COR-L47 (cell line): ENCODE measurements around the gene PARP1.

Experiments used
- DNase-seq: peaks from one replicate; lab custom pipeline; 2025; lab: John Stamatoyannopoulos, UW

PARP1 gene

DNA sequence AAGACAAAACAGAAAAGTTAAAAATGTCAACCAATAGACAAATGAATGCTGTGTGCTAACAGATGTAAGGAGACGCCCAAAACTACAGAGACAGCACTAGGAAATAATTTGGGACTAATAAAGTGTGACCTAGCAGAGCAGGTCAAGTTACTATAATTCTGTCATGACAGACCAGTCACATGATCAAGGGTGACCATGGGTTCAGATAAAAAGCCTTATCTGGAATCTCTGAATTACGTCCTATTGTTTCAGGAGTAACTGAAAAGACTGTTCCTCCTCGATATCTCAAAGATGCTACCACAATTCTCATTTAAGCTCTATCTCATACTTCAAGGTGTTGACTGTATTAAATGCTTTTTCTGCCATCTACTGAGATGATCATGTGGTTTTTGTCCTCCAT, 31.6 kb downstream of the PARP1 start:
- no peak for DNase-seq

DNA sequence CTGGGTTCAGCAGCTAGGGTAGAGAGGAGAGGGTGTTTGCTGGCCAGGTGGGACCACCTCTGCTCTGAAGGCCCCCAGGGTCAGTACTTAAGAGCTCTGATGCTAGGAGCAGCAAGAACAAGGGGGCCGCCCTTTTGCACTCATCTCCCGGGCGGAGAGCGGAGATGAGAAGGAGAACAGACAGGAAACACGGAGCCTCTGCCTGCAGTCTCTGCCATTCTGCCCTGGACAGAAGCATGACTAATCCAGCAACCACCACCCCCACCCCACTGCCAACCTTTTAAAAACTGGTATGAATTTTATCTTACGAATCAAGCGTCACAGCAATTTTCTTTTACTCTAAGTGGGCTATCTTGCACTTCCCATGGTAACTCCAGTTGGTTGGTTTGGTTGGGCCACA, 34.5 kb downstream of the PARP1 start:
- no peak for DNase-seq

DNA sequence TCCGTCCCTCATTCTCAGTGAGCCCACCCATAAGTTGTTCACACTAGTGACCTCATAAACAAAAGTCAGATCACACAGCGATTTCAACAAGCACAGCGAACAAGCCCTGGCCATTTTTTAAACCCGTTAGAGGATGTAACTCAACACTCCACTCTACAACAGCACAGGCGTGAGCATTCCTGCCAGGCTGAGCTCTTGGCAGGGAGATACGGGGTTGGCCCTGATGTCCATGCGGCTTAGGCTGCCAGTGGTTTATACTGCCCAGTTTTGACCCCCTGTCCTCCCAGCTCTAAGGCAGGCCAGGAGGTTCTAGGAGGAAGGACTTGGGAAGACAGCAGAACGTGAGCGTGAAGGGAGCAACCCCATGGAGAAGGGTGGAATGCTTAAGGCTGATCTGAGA, 35.0 kb downstream of the PARP1 start:
- DNase-seq, result no peak

- no peak for DNase-seq
Observed at GRCh38 chr1:226371866-226372490, 35.9 kb downstream of the PARP1 start.

DNA sequence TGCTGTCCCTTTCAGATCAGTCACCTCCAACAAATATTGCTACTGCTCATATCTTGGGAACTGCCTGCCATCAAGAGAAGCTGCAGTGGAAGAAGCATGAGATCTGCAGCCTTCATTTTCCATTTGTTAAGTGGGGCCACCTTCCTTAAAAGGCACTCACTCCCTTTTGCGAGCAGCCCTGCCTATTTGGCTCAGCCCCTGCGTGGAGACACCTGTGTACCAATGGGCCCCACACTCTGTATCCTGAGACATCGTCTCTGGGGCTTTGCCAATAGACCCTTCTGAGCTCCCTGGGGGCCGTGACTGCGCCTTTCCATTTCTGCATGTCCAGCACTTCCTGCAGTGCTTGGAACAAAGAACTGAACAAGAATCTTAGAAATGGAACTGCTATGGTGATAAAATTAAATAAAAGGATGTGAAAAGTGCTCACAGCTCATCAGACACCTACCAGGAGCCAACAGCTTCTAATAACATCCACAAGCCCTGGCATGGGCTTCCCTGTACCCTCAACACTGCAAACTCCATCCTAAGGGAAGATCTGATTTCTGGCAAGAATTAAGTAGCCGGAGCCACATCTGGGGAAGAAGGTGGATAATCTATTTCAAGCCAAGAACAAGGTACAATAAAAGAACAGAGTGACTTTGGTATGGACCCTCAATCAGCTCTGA, 36.7 kb downstream of the PARP1 start:
- DNase-seq, result no peak

- no peak for DNase-seq
Observed at GRCh38 chr1:226370144-226370923, 37.6 kb downstream of the PARP1 start.

GRCh38 chr1:226369110-226369509, 38.8 kb downstream of the PARP1 start:
- no peak for DNase-seq

GRCh38 chr1:226366290-226366689, 41.6 kb downstream of the PARP1 start:
- no peak for DNase-seq

DNA sequence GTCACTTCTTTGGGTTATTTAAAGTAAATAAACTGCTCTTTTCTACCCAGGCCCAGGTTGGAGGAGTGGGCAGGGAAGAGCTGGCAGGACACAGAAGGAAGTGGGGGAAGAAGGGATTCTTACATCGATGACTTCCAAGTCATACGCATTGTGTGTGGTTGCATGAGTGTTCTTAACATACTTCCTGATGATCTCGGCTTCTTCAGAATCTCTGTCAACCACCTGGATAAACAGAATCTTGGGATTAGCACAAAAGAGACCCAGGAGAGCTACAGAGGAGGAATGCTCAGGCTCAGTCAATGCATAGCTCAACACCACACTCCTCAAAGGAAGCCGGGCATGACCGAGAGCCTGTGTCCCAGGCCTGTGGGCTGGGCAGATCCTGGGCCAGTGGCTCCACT, 42.1 kb downstream of the PARP1 start:
- DNase-seq, result no peak

DNA sequence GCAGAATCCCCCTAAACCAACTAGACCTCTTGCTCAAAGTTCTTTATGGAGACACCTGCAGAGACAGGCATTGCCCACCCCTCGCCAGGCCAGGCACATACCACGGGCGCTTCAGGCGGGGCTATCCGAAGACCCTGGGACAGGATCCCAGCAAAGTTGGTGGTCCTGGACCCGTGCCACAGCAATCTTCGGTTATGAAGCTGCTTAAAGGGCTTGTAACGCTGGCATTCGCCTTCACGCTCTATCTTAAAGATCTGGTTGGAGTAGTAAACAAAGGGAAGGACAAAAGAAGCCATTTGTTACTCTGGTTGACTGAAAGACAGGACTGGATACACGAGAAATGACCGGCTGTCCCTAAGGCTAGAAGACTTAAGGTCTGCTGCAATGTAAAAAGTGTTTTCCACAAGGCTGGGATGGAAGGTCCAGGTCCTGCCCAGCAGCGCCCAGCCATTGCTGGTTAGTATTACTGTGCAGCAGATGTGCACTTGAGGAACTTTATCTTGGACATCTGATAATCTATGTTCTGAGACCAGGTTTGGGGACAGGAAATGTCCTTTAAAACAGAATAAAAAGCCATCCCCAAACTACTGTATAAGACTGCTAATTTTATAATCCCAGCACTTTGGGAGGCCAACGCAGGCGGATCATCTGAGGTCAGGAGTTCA, 42.9 kb downstream of the PARP1 start:
- DNase-seq, result no peak

GRCh38 chr1:226364514-226364899, 43.4 kb downstream of the PARP1 start:
- no peak for DNase-seq

GRCh38 chr1:226363801-226364513, 43.9 kb downstream of the PARP1 start:
- no peak for DNase-seq

GRCh38 chr1:226362891-226363447, 44.9 kb downstream of the PARP1 start:
- DNase-seq, result no peak

DNA sequence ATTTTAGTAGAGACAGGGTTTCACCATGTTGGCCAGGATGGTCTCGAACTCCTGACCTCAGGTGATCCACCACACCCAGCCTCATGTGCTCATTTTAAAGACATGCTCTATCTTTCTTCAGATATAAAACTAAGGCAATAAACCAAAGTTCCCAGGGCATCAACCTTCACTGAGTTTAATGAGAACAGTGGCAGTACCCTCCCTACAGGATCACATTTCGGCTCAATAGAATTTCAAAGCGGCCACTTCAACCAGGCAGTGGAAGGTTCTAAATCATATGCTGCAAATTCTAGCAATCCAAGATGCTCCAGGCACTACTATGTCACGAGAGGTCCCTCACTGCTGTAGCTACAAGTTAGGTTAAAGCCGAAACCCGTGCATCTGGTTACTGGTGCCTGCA, 45.5 kb downstream of the PARP1 start:
- DNase-seq, result no peak

DNA sequence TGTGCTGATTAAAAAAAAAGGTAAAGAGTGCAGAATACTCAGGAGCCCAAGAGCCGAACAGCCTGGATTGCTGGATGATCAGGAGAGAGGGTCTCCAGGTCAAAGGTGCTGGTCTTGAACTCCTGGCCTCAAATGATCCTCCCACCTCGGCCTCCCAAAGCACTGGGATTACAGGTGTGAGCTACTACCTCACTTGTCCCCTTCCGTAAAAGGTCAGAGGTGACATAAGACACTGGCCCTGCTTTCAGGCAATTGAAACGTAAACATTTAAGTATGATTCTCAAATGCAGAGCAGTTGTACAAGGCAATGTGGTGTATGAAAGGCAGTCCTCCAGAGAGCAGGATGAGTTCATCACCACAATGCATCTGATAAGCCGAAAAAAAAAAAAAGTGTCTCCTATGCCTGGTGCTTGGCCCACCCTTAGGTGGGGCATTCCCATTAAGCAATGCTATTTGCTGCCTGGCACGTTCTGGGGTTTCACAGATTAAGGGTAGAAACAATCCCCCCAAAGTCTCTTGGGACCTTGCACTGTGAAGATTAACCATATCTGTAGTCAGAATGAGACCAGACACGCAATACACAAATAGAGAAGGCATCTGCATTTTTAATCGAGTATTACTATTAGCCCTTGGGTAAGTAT, 47.7 kb downstream of the PARP1 start:
- no peak for DNase-seq

DNA sequence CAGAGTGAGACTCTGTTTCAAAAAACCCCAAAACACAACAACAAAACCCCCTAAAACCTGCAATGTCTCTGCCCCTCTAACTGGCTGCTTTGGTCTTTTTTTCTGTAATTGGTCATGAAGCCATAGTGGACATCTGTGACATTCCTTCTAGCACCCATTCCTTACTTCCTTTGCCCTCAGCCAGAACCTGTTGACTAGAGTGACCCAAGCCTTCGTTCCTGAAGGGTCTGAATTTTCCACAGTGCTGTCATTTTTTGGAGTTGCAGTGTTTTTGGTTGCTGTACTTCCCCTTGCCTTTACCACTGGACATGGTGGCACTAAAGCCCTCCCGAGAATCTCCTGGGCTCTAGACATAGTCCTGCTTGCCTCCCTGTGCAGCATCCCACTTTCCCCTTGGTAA, 50.5 kb downstream of the PARP1 start:
- DNase-seq, result no peak

GRCh38 chr1:226355669-226356551, 52.0 kb downstream of the PARP1 start:
- no peak for DNase-seq

DNA sequence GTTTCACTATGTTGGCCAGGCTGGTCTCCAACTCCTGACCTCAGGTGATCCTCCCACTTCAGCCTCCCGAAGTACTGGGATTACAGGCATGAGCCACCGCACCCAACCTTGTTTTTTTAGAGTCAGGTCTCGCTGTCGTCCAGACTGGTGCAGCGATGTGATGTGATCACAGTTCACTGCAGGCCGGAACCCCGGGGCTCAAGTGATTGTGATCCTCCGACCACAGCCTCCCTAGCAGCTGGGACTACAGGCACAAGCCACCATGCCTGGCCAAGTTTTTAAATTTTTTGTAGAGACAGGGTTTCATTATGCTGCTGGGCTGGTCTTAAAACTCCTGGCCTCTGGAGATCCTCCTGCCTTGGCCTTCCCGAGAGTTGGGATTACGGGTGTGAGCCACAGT, 52.9 kb downstream of the PARP1 start:
- no peak for DNase-seq

DNA sequence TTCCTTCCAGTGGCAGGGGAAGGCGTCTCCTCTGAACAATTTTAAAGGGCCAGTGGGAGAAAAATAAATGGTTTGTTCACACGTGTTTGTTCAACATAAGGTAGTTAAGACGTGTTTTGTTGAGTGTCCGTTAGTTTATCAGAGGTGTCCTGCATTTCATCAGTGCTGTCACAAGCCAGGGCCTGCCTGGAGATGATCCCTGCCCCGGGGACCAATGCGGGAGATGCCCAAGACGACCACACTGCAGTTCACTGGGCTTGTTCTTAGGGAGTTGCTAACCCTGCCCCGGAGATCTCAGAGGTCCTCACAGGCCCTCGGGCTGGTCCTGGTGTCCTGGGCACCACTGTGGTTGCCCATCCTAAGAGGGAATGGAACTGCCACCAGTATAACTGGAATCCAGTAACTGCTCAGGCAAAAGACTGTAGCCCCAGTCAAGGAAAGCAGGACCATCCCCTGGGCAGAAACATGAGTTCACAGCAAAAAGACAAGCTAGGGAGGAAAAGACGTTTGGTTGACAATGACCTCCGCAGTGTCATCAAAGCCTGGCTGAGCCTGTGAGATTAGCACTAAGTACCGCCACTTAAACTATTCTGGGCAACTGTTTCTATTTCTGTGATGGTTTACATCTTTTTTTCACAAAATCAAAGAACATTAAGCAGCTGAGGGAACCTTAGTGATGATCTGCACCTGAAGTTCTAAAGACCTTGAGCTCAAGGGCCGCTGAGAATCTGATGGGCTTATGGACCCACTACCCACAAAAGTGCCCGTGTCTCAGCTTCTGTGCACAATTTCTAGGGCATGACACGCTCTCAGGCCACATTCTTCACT, 54.0 kb downstream of the PARP1 start:
- DNase-seq, result no peak
